ENCODE data around the gene DCHS1. TPM values are rescaled to one million over a fixed set of nuclear protein-coding genes. Genes with fewer than 3 reads are reported as not detected.

Gene DCHS1
- total and polyA plus RNA-seq, 10 of the 15 experiments (the other 5 are each of a cell fraction or from before 2014, with no cell fraction given), result 0.02 to 0.64 (median 0.18) TPM; not detected in 1

DNA sequence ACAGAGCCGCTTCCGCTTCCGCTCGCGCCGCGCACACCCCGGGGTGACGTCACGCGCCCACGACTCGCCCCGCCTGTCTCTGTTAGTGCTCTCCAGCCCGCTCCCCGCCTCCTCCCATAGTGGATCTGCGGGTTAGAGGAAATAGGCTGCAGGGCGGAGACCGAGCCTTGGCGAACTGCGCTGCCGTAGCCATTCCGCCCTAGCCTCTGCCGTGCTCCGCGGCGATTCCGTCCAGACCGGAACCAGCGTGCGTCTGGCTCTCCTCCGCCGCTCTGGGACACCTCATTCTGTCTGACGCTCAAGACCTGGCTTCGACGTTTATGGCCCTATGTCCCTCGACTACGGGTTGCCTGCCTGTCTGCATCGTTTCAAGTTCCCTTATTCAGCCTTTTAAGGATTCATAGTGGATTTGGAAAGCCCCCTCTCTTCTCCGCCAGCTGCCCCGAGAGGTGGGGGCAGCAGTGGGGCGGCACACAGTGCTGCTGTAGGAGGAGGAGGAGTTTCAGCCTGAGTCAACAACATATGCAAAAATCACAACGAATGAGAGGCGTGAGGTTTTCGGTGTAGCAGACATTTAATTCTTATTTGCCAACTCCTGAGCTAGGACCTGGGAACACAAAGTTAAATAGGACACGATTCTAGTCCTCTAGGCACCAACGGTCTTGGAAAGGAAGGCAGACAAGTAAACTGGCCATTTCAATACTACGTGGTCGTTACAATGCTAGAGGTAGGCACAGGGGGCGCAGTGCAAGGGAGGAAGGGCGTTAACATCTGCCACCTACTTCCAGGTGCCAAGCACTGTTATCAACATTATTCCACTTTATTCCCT is 43.2 kb downstream of the DCHS1 start, which contains the start of gene TAF10 (continued):
- TF ChIP-seq SKIL (IDR thresholded peaks at IDR 0.05; ENCODE audit: low read depth, poor library complexity, severe bottlenecking) (no peak), MXI1 (IDR thresholded peaks at IDR 0.05; ENCODE audit: low read depth, low read length) (peak; percentile 54), EZH2 (IDR thresholded peaks at IDR 0.05; ENCODE audit: borderline replicate concordance, control insufficient read depth, low read depth, low read length) (no peak), E2F8 (IDR thresholded peaks at IDR 0.05; ENCODE audit: low read depth, partially characterized antibody) (no peak), HCFC1 (IDR thresholded peaks at IDR 0.05; ENCODE audit: low read length) (peak; percentile 31; the same call in 1 of the 2 replicates), POU2F2 (IDR thresholded peaks at IDR 0.05; ENCODE audit: borderline replicate concordance, low read depth, low read length) (peak; percentile 56; the same call in 2 of the 3 replicates), PAX8 (IDR thresholded peaks at IDR 0.05) (no peak), MYC (IDR thresholded peaks at IDR 0.05; ENCODE audit: insufficient read depth, insufficient read length, insufficient replicate concordance, low read length, severe bottlenecking) (peak; percentile 58), TARDBP (IDR thresholded peaks at IDR 0.05; ENCODE audit: borderline replicate concordance) (no peak), IRF5 (IDR thresholded peaks at IDR 0.05; ENCODE audit: borderline replicate concordance) (no peak), KAT2A (conservative IDR thresholded peaks at IDR 0.05; ENCODE audit: control insufficient read depth, low read depth, low read length) (no peak), EED (IDR thresholded peaks at IDR 0.05; ENCODE audit: low read depth) (peak; percentile 42), SIN3A (IDR thresholded peaks at IDR 0.05; ENCODE audit: low read depth, low read length) (peak; percentile 74; the same call in 1 of the 2 replicates), POLR2AphosphoS5 (IDR thresholded peaks at IDR 0.05; ENCODE audit: low read length) (peak; percentile 97), BCLAF1 (IDR thresholded peaks at IDR 0.05) (no peak), MYB (IDR thresholded peaks at IDR 0.05; ENCODE audit: borderline replicate concordance, low read depth, low read length) (0 out of 2 replicates have a peak, but pooled peaks have one; percentile 12), BCL11A (IDR thresholded peaks at IDR 0.05; ENCODE audit: low read depth, low read length) (no peak), ZNF274 (IDR thresholded peaks at IDR 0.05; ENCODE audit: insufficient read depth, insufficient read length) (no peak)

Measured in GM12878 (cell line).